GM19043 (cell line): ENCODE results near the gene SMG5.
"Not testable (repeated sequence)": the region's sequence is repeated elsewhere in the genome, so short reads cannot be mapped to it uniquely, and the experiment has no call there.

Experiments
- ATAC-seq: cut with Tn5 transposase; IDR thresholded peaks from one replicate; pipeline ENCODE4 v1.9.1; 2021; ENCODE audit warnings: low read depth; ENCODE audit not compliant: unreplicated experiment

Gene SMG5

DNA sequence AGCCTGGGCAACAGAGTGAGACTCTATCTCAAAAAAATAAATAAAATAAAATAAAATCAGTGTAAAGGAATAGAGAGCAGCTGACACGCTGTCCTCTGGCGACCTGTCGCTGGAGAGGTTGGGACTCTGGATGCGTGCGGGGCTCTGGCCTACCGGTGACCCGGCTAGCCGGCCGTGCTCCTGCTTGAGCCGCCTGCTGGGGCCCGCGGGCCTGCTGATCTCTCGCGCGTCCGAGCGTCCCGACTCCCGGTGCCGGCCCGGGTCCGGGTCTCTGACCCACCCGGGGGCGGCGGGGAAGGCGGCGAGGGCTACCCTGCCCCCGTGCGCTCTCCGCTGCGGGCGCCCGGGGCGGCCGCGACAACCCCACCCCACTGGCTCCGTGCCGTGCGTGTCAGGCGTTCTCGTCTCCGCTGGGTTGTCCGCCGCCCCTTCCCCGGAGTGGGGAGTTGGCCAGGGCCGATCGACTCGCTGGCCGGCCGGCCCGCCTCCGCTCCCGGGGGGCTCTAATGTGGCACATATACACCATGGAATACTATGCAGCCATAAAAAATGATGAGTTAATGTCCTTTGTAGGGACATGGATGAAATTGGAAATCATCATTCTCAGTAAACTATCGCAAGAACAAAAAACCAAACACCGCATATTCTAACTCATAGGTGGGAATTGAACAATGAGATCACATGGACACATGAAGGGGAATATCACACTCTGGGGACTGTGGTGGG lies 66.1 kb downstream of the SMG5 start:
- not testable (repeated sequence) for ATAC-seq

DNA sequence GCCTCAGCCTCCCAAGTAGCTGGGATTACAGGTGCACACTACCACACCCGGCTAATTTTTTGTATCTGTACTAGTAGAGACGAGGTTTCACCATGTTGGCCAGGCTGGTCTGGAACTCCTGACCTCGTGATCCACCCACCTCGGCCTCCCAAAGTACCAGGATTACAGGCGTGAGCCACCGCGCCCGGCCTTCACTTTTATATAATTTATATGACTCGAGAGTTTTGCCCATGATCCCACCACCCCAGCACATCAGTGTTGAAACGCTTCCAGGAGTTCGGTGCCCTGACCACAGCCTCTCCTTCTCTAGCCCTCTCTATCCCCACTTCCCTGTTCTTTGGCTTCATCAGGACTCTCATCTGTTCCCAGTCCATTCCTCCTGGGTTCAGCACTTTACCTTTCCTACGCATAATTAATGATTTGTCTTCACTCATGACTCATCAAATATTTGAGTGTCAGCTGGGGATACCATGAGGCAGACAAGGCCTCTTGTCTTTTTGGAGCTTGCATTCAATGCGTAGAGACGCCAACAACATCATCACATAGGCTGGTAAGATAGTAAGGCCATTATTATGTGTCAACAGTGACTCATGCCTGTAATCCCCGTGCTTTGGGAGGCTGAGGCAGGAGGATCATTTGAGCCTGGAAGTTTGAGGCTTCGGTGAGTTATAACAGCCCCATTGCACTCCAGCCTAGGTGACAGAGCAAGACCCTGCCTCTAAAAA lies 68.4 kb downstream of the SMG5 start:
- ATAC-seq = no peak

DNA sequence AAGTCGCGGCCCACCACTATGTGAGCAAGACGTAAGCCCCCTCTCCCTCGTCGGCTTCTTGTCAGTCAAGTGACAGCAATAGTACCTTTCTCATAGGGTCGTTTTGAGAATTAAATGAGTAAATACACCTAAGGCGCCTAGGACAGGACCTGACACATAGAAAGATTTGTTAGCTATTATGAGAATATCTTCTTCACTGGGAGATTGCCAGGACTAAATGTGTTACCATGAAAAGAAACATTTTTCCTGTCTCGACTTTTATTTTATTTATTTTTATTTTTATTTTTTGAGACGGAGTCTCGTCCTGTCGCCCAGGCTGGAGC lies 69.0 kb downstream of the SMG5 start:
- no peak for ATAC-seq

DNA sequence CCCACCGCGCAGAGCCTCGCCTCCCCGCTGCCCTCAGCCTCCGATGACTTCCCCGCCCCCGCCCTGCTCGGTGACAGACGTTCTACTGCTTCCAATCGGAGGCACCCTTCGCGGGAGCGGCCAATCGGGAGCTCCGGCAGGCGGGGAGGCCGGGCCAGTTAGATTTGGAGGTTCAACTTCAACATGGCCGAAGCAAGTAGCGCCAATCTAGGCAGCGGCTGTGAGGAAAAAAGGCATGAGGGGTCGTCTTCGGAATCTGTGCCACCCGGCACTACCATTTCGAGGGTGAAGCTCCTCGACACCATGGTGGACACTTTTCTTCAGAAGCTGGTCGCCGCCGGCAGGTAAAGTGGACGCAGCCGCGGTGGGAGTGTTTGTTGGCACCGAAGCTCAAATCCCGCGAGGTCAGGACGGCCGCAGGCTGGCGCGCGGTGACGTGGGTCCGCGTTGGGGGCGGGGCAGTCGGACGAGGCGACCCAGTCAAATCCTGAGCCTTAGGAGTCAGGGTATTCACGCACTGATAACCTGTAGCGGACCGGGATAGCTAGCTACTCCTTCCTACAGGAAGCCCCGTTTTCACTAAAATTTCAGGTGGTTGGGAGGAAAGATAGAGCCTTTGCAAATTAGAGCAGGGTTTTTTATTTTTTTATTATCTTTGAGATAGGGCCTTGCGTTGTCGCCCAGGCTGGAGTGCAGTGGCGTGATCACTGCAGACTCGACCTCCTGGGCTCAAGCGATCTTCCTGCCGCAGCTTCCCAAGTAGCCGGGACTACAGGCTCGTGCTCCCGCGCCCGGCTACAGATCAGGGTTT lies 69.6 kb downstream of the SMG5 start, which contains the start of gene PMF1:
TSS of gene PMF1 (plus strand) at position 175 of the 811 bp plus-strand sequence. CDS start at position 184, 9 bp downstream.
- peak; percentile 89 for ATAC-seq

DNA sequence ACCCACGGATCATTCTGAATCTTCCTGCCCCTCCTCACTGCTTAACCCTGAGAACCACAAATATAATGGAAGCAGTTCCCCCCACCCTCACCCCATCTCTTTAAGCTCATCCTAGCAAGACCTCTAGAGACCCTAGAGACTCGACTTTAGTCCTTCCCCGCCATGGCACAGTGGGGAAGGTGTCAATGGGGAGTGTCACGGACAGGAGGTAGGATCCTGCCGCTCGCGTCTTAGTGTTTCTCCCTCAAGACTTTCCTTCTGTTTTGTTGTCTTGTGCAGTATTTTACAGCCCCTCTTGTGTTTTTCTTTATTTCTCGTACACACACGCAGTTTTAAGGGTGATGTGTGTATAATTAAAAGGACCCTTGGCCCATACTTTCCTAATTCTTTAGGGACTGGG lies 70.5 kb downstream of the SMG5 start:
- ATAC-seq = no peak

DNA sequence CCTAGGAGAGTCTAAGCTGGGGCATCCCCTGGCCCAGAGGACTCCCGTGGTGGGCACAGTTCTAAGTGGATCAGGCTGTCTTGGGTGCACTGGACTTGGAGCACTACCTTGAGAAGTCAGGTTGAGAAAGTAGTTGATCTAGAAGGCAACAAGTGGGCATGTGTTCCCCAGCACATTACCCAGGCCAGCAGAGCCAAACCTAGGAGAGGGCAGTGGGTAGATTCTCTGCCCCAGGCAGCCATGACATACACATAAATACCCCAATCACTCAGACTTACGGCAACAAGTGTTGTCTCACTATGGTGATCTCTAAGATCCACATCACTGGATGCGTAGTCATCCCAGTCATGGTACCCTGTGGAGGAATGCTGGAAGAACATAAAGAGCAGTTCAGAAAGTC lies 71.4 kb downstream of the SMG5 start:
- no peak for ATAC-seq

DNA sequence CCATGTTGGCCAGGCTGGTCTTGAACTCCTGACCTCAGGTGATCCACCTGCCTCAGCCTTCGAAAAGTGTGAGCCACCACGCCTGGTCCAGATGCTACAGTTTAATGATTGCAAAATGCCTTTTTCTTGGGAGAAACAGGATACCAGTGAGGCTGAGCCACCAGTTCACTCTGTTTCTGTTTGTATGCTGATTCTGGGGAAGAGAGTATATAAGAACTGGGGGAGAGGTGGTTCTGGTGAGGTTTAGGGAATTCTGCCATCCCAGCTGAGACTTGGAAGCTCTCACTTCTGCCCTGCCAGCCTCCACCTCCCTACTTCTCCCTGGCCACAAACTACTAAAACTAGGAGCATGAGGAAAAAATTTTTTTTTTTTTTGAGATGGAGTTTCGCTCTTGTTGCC lies 77.9 kb downstream of the SMG5 start:
- ATAC-seq = no peak

DNA sequence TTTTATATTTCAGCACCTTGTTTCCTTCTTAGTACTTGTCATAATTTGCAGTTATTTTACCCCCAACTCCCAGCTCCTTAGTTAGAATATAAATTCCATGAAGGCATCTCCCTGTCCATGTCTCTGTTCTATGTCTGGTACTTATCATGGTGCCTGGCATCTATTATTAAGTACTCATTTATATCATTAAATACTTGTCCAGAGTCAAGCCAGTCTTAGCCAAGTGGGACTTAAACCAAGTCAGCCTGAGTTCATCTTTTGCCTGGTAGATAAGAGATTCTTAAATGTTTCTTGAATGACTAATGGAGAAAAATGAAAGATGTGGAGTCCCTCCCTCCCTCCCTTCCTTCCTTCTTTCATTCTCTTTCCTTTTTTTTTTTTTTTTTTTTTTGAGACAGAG lies 79.3 kb downstream of the SMG5 start:
- ATAC-seq = no peak

DNA sequence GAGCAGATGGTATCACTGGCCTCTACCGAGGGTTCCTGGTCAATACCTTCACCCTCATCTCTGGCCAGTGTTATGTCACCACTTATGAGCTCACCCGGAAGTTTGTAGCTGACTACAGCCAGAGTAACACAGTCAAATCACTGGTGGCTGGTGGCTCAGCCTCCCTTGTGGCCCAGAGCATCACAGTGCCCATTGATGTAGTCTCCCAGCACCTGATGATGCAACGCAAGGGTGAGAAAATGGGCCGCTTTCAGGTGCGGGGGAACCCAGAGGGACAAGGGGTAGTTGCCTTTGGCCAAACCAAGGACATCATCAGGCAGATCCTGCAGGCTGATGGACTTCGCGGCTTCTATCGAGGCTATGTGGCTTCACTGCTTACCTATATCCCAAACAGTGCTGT lies 82.6 kb downstream of the SMG5 start:
- no peak for ATAC-seq
